Gastrocnemius medialis (tissue), 4 donors: ENCODE data around the gene PRR19.

ENCODE experiments used
- CTCF ChIP-seq, 5 experiments: fragments of 450-650 bp in 3 of 5; fragments of 200-600 bp in 2 of 5; sonication (generic) in 2 of 5; IDR thresholded peaks in 4 of 5; conservative IDR thresholded peaks in 1 of 5; 1 replicate in 4 of 5; 2 replicates in 1 of 5; pipeline ENCODE4 v1.5.1; 2016 to 2019; ENCODE audit warnings: antibody characterized with exemption in 5 of 5, mild to moderate bottlenecking in 3 of 5, moderate library complexity in 3 of 5
- POLR2A ChIP-seq, 2 donors: fragments of 450-650 bp; IDR thresholded peaks; one replicate each; pipeline ENCODE4 v1.6.1; 2017; ENCODE audit warnings: antibody characterized with exemption in 2 of 2, mild to moderate bottlenecking in 2 of 2, moderate library complexity in 2 of 2

GRCh38 chr19:42288881-42289555 is 12.9 kb upstream of the PRR19 start:
- TF ChIP-seq CTCF (IDR thresholded peaks at IDR 0.05 in 4 of 5, conservative IDR thresholded peaks at IDR 0.05 in 1 of 5) (no peak), POLR2A (IDR thresholded peaks at IDR 0.05) (no peak)
